K562 (cell line): Measurements from ENCODE around the gene CNNM2. TPM values are rescaled to one million over a fixed set of nuclear protein-coding genes. Genes with fewer than 3 reads are reported as not detected.

Experiments
- ATAC-seq: fragments of 200-7000 bp; cut with Tn5 transposase; 3 replicates; pipeline ENCODE4 v1.9.1; 2020; ENCODE audit warnings: moderate library complexity
- Bru-seq: library from RNA; stranded (reverse); fragments of 400-500 nt; gene quantifications from one replicate; lab custom pipeline; 2021; lab: Mats Ljungman, UMichigan
- BruChase-seq, 2 experiments: library from RNA; stranded (reverse); fragments of 400-500 nt; gene quantifications; one replicate each; lab custom pipeline; 2021; lab: Mats Ljungman, UMichigan
- BruUV-seq: library from RNA; stranded (reverse); fragments of 400-500 nt; replicated peaks from 2 replicates; lab custom pipeline; 2021; lab: Mats Ljungman, UMichigan
- CTCF ChIA-PET: fragments of 300-600 bp; formaldehyde crosslinking; extraction: SDS; loops from one replicate; lab custom pipeline; 2021; ENCODE audit warnings: low intra/inter-chr PET ratio; lab: Yijun Ruan, JAX
- POLR2A ChIA-PET: fragments of 300-600, 350-650 bp; sonication (Branson Sonifier 250); formaldehyde crosslinking; extraction: SDS; loops from one replicate; lab custom pipeline; 2021; ENCODE audit warnings: antibody characterized with exemption, inconsistent platforms; lab: Yijun Ruan, JAX
- DNase-seq, 4 experiments: peaks; one replicate each; pipeline versions ENCODE4 v3.0.0 to v3.0.0-alpha.2; 2011 to 2018; ENCODE audit warnings: low spot score in 3 of 4, mixed read lengths in 3 of 4; ENCODE audit errors: extremely low read depth in 1 of 4
- FAIRE-seq: peaks from 2 replicates; lab custom pipeline; 2011; peaks lifted over from hg19 to GRCh38; lab: Jason Lieb, UNC
- H2AFZ ChIP-seq: 2 replicates; pipeline ENCODE4 v1.6.0; 2011; ENCODE audit warnings: low read depth, low read length, control low read depth, inconsistent platforms
- H3K27ac ChIP-seq: fragments of 200-600 bp; 3 replicates; pipeline ENCODE4 v1.8.0; 2011; ENCODE audit warnings: low read depth, mild to moderate bottlenecking, control low read depth, inconsistent platforms, low read length, moderate library complexity, mixed read lengths; ENCODE audit errors: extremely low read depth
- H3K27me3 ChIP-seq, 2 experiments: fragments of 300-600 bp in 1 of 2; 2 replicates in 1 of 2; 3 replicates in 1 of 2; pipeline versions ENCODE4 v1.6.0 to v1.8.0; 2011; ENCODE audit warnings: inconsistent platforms in 2 of 2, low read length in 2 of 2, mild to moderate bottlenecking in 1 of 2, mixed read lengths in 1 of 2, moderate library complexity in 1 of 2; ENCODE audit not compliant: control insufficient read depth in 2 of 2, insufficient read depth in 2 of 2
- H3K36me3 ChIP-seq: fragments of 300-600 bp; 3 replicates; pipeline ENCODE4 v1.8.0; 2011; ENCODE audit warnings: mild to moderate bottlenecking, low read length, inconsistent platforms; ENCODE audit not compliant: control insufficient read depth, insufficient read depth
- H3K4me1 ChIP-seq, 2 experiments: fragments of 200-600 bp in 1 of 2; replicated peaks in 1 of 2; 2 replicates in 1 of 2; 3 replicates in 1 of 2; pipeline versions ENCODE4 v1.5.1 to v1.8.0; 2011; ENCODE audit warnings: inconsistent platforms in 2 of 2, low read length in 2 of 2, mild to moderate bottlenecking in 1 of 2, mixed read lengths in 1 of 2, moderate library complexity in 1 of 2; ENCODE audit not compliant: control insufficient read depth in 2 of 2, insufficient read depth in 2 of 2
- H3K4me2 ChIP-seq: 2 replicates; pipeline ENCODE4 v1.6.1; 2011; ENCODE audit warnings: low read length, control low read depth, inconsistent platforms, mixed read lengths; ENCODE audit not compliant: insufficient read depth
- H3K4me3 ChIP-seq: fragments of 200-600 bp; sonication (generic), shearing (Covaris generic); 2 replicates; pipeline ENCODE4 v1.5.1; 2016; ENCODE audit warnings: control low read depth, inconsistent platforms
- H3K79me2 ChIP-seq: fragments of 200-600 bp; 3 replicates; pipeline ENCODE4 v1.8.0; 2011; ENCODE audit warnings: low read length, inconsistent platforms; ENCODE audit not compliant: control insufficient read depth, insufficient read depth
- H3K9ac ChIP-seq, 2 experiments: 2 replicates each; pipeline versions ENCODE4 v1.6.0 to v1.6.1; 2011; ENCODE audit warnings: low read depth in 2 of 2, low read length in 2 of 2, control low read depth in 1 of 2, inconsistent platforms in 1 of 2, mild to moderate bottlenecking in 1 of 2, mixed read lengths in 1 of 2; ENCODE audit not compliant: insufficient read depth in 1 of 2
- H3K9me1 ChIP-seq: one replicate; pipeline ENCODE4 v1.6.0; 2011; ENCODE audit warnings: inconsistent platforms, mild to moderate bottlenecking, low read length, moderate library complexity; ENCODE audit not compliant: control insufficient read depth, insufficient read depth
- H3K9me3 ChIP-seq: replicated peaks from 2 replicates; pipeline ENCODE4 v1.5.1; 2011; ENCODE audit warnings: low read depth, low read length, inconsistent platforms; ENCODE audit not compliant: control insufficient read depth, insufficient read depth
- H4K20me1 ChIP-seq: replicated peaks from 2 replicates; pipeline ENCODE4 v1.6.1; 2011; ENCODE audit warnings: low read length, inconsistent platforms, mixed read lengths; ENCODE audit not compliant: control insufficient read depth, insufficient read depth
- EWSR1 ChIP-seq: fragments of 450-650 bp; IDR thresholded peaks from 2 replicates; pipeline ENCODE4 v1.6.1; 2018; ENCODE audit warnings: borderline replicate concordance, mild to moderate bottlenecking, low read depth, moderate library complexity; ENCODE audit not compliant: partially characterized antibody
- HMGN3 ChIP-seq: IDR thresholded peaks from 2 replicates; pipeline ENCODE4 v1.6.1; 2011; ENCODE audit warnings: borderline replicate concordance, low read depth, mild to moderate bottlenecking, mixed read lengths, low read length; ENCODE audit not compliant: insufficient read length; ENCODE audit errors: extremely low read depth
- MAX ChIP-seq: sonication (generic); formaldehyde crosslinking; IDR thresholded peaks from 2 replicates; pipeline ENCODE4 v1.9.0; 2022; ENCODE audit warnings: mild to moderate bottlenecking, missing genetic modification reagents
- MAZ ChIP-seq, 2 experiments: fragments of 450-650 bp in 1 of 2; sonication (generic) in 1 of 2; formaldehyde crosslinking; IDR thresholded peaks in 1 of 2; conservative IDR thresholded peaks in 1 of 2; 2 replicates each; pipeline versions ENCODE4 v1.4.0 to v1.5.0; 2020; ENCODE audit warnings: mild to moderate bottlenecking in 1 of 2, missing genetic modification reagents in 1 of 2
- ZNF175 ChIP-seq: fragments of 200-800 bp; sonication (Bioruptor generic); IDR thresholded peaks from 2 replicates; pipeline ENCODE4 v1.6.1; 2016; ENCODE audit warnings: low read depth, mild to moderate bottlenecking, missing genetic modification characterization, missing compliant biosample characterization
- WGBS: fragments of 100-300 bp; shearing (Covaris generic); methylation state at CpG from one replicate; pipeline ENCODE4 v1.1.6; 2016; ENCODE audit warnings: low coverage, mixed read lengths; ENCODE audit not compliant: insufficient coverage; ENCODE audit errors: missing lambda C conversion rate; 5-methylcytosine and 5-hydroxymethylcytosine counted together
- in situ Hi-C: fragments of 300-500 bp; cut with MboI; formaldehyde crosslinking; loops from 4 replicates; pipeline ENCODE4 v1.15.0; 2018; ENCODE audit warnings: inconsistent platforms, mixed read lengths
- intact Hi-C: fragments of 100-400 bp; cut with micrococcal nuclease; formaldehyde crosslinking; loops from 2 replicates; pipeline ENCODE4 v1.14.2; 2022
- long read RNA-seq, 3 experiments: library from polyadenylated mRNA in 2 of 3; library from RNA in 1 of 3; unstranded in 2 of 3; stranded (forward) in 1 of 3; transcript quantifications; one replicate each; pipeline ENCODE4 v2.0.0, GENCODE V29; 2019 to 2022
- polyA minus RNA-seq, 3 experiments: library from RNA; depleted of rRNA, polyadenylated mRNA; stranded (reverse); fragments of >200 nt; gene quantifications; 2 replicates each; pipeline ENCODE4 v1.2.3, GENCODE V29; 2011
- polyA plus RNA-seq, 8 experiments: library from polyadenylated mRNA; depleted of rRNA in 4 of 8; stranded (reverse) in 5 of 8; unstranded in 3 of 8; fragments of >200 nt; fragmentation: Nextera tagmentation in 2 of 8; fragmentation: Illumina TruSeq in 1 of 8; extraction: Ambion mirVana in 2 of 8; extraction: Trizol in 1 of 8; gene quantifications; 2 replicates each; pipeline versions ENCODE4 v1.2.1 to v1.2.3, GENCODE V29; 2011 to 2014; ENCODE audit warnings: inconsistent platforms in 1 of 8, missing spikeins in 1 of 8
- total RNA-seq, 7 experiments: library from RNA; depleted of rRNA in 6 of 7; stranded (reverse); fragments of >200 nt in 6 of 7; fragmentation: Illumina TruSeq in 2 of 7; extraction: Trizol in 2 of 7; gene quantifications; 2 replicates each; pipeline versions ENCODE4 v1.2.1 to v1.2.3, GENCODE V29; 2011 to 2021; ENCODE audit warnings: low replicate concordance in 1 of 7

The CNNM2 gene
- 12.8 and 21.8 TPM in 2 replicates for total RNA-seq (2011; cell fraction: chromatin; rRNA removed; ENCODE audit: low replicate concordance)
- total RNA-seq (2011; cell fraction: nucleolus; rRNA removed) = 8.7 and 9.2 TPM in 2 replicates
- total RNA-seq (2011; cell fraction: nucleoplasm; rRNA removed) = 8.9 and 12.8 TPM in 2 replicates
- total RNA-seq (2014; rRNA removed) (4.0 and 5.9 TPM in 2 replicates), total RNA-seq (2014; rRNA removed; fragmentation: Illumina TruSeq; extraction: Trizol) (1.2 and 1.4 TPM in 2 replicates), total RNA-seq (2015; rRNA removed; fragmentation: Illumina TruSeq; extraction: Trizol) (1.2 and 1.5 TPM in 2 replicates), total RNA-seq (2021) (5.0 and 5.7 TPM in 2 replicates), polyA plus RNA-seq (2011; rRNA removed) (1.3 and 1.7 TPM in 2 replicates), polyA plus RNA-seq (2014; fragmentation: Illumina TruSeq; extraction: Trizol) (2.1 and 2.7 TPM in 2 replicates), polyA plus RNA-seq (2014; fragmentation: Nextera tagmentation; extraction: Ambion mirVana) (under 1 TPM; 0.21 to 0.23 TPM), polyA plus RNA-seq (2014; rRNA removed) (0.93 and 2.2 TPM in 2 replicates), polyA minus RNA-seq (2011; rRNA and poly(A)+ RNA removed) (2.2 and 2.8 TPM in 2 replicates), Bru-seq, nascent RNA (percentile 53 among the genes with signal in this experiment), BruChase-seq, experiment 1, labeled RNA remaining after a 2-hour chase (percentile 53 among the genes with signal in this experiment), BruChase-seq, experiment 2, labeled RNA remaining after a 6-hour chase (percentile 54 among the genes with signal in this experiment)
- 1.2 and 2.0 TPM in 2 replicates for polyA plus RNA-seq (2011; cell fraction: cytosol; rRNA removed)
- polyA plus RNA-seq (2011; cell fraction: nucleus; rRNA removed) = 2.6 and 5.1 TPM in 2 replicates
- 4.0 and 4.6 TPM in 2 replicates for polyA plus RNA-seq (2012)
- 1.9 and 2.9 TPM in 2 replicates for polyA minus RNA-seq (2011; cell fraction: cytosol; rRNA and poly(A)+ RNA removed)
- polyA minus RNA-seq (2011; cell fraction: nucleus; rRNA and poly(A)+ RNA removed) = 2.6 and 4.9 TPM in 2 replicates
- long read RNA-seq, experiment 1, partial matches to known transcripts = 0 of 12 reads
- long read RNA-seq, experiment 1, other reads (novel, unspliced or antisense) = 8 of 12 reads
- long read RNA-seq, experiment 2, partial matches to known transcripts = 0 of 4 reads
- long read RNA-seq, experiment 2, other reads (novel, unspliced or antisense) = 4 of 4 reads
- long read RNA-seq, experiment 3, partial matches to known transcripts = 0 of 2 reads
- long read RNA-seq, experiment 3, other reads (novel, unspliced or antisense) = 0 of 2 reads

GRCh38 chr10:102917962-102918816 lies at the start of gene CNNM2:
Gene CNNM2, plus strand, starts transcription at chr10:102918294. Its CDS starts 187 bp downstream, at chr10:102918481.
- Histone ChIP-seq H3K27me3 (no peaks in the 10 kb centered on the region), H3K36me3 (no peaks in the 10 kb centered on the region), H3K4me2 (peak within 1 kb of the TSS; percentile 87), H3K9me3 (no peaks in the 10 kb centered on the region), H3K9ac (peak within 1 kb of the TSS; percentile 71 to 98), H3K4me3 (peak within 1 kb of the TSS; percentile 87), H3K79me2 (peaks cover 29% of the 10 kb centered on the region), H3K27ac (peak within 1 kb of the TSS; percentile 81; the same call in 2 of the 3 replicates), H3K4me1 (peaks cover 0 to 26% of the 10 kb centered on the region in 2 experiments; a peak in 4 of 5 replicates), H2AFZ (peak within 1 kb of the TSS; percentile 97), H4K20me1 (no peaks in the 10 kb centered on the region), H3K9me1 (no peaks in the 10 kb centered on the region)
- CTCF ChIA-PET = interaction anchor here (0.6 to 3.7 kb wide), 6 partner anchors 120 to 669 kb away, joined by 3 to 61 read pairs (median 6); no protein-coding TSS in a partner anchor
- FAIRE-seq (peak; percentile 96), DNase-seq (peak; percentile 95 to 99 (median 96)), ATAC-seq (peak; percentile 93)
- intact Hi-C loops = loop anchor here (1.0 to 10.0 kb wide), 6 partner anchors 44 to 567 kb away; partner anchors contain the start of gene BORCS7
- WGBS = under 1% methylated on average over 56 of the region's 80 CpGs
- in situ Hi-C loops = loop anchor here (5.0 kb wide), 3 partner anchors 81 to 324 kb away; partner anchors contain the start of gene CYP17A1
- no TSS peak for BruUV-seq
- POLR2A ChIA-PET = interaction anchor here (0.5 to 1.5 kb wide), 13 partner anchors 16 to 317 kb away, joined by 3 to 7 read pairs (median 3); no protein-coding TSS in a partner anchor
- no peak for TF ChIP-seq ZNF175 (CRISPR knock-in tag)
- peak; percentile 6 for TF ChIP-seq HMGN3
- no peak for TF ChIP-seq EWSR1
- peak; percentile 68 for TF ChIP-seq MAX
- TF ChIP-seq MAZ (CRISPR knock-in tag; conservative IDR thresholded peaks at IDR 0.05 in 1 of 2, IDR thresholded peaks at IDR 0.05 in 1 of 2) = peak; percentile 71 to 85
